HK-2 (cell line): ENCODE data around the gene CDCP2.

Source experiments
- DNase-seq: peaks from one replicate; pipeline ENCODE4 v3.0.0-alpha.2; 2018; ENCODE audit not compliant: unreplicated experiment

The CDCP2 gene

DNA sequence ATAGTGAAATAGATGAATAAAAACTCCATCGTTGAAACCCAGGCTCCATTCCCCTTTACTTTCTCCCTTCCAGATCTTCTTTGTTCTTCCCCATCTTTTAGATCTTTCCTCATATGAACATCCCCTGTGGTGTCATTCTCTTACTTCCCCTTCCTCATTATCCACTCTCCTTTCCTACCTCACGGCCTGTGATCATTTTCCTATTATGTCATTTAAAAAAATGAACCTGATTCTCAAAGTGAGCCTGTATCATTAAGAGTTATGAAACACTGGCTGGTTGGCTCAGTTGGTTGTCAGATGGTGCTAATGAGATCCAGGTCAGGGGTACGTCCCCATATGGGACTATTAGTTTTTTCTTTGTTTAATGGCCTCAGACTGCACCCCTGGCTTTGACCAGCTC lies 61.1 kb downstream of the CDCP2 start:
- DNase-seq: no peak

GRCh38 chr1:54088385-54088784 lies 64.4 kb downstream of the CDCP2 start:
- no peak for DNase-seq

- no peak for DNase-seq
Observed at GRCh38 chr1:54086754-54087153, 66.0 kb downstream of the CDCP2 start.

GRCh38 chr1:54084794-54085193 lies 68.0 kb downstream of the CDCP2 start:
- DNase-seq: no peak
